ENCODE measurements around the gene EHMT1.

DNA sequence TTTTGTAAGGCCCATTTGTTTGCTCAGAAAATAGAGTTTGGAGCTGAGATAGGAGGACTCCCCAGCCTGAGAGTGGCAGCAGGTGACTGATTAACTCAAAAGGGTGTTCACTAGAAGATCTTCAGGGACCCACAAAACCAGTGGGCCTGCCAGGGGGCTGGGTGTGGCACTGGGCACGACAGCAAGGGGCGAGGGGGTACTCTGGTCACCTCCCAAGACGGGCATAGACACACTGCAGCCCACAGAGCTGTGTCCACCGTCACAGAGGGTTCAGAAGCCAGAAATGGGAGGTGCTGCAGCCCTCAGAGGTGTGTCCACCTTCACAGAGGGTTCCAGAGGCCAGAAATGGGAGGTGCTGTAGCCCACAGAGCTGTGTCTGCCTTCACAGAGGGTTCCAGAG, 183.2 kb downstream of the EHMT1 start:
- TF ChIP-seq CTCF (IDR thresholded peaks at IDR 0.05) (no peak), POLR2AphosphoS5 (IDR thresholded peaks at IDR 0.05) (no peak), EP300 (IDR thresholded peaks at IDR 0.05) (no peak), POLR2A (IDR thresholded peaks at IDR 0.05) (no peak)
